A549 (cell line): ENCODE data around the gene FOXP3. TPM values are rescaled to one million over a fixed set of nuclear protein-coding genes. Genes with fewer than 3 reads are reported as not detected.

ENCODE experiments used
- ATAC-seq, 2 experiments: fragments of 200-7000 bp in 1 of 2; fragments of >200 bp in 1 of 2; cut with Nextera tagmentation in 1 of 2; cut with Tn5 transposase in 1 of 2; 3 replicates each; pipeline versions ENCODE4 v1.8.0 to v1.9.1; 2018 to 2020; ENCODE audit warnings: mild to moderate bottlenecking in 1 of 2, moderate library complexity in 1 of 2
- CTCF ChIA-PET: fragments of 300-600 bp; sonication (Branson Sonifier 250); formaldehyde crosslinking; extraction: SDS; loops from one replicate; lab custom pipeline; 2021; ENCODE audit warnings: antibody characterized with exemption, inconsistent platforms; lab: Yijun Ruan, JAX
- POLR2A ChIA-PET: fragments of 350-600 bp; formaldehyde crosslinking; extraction: SDS; loops from one replicate; lab custom pipeline; 2021; ENCODE audit warnings: antibody characterized with exemption, inconsistent platforms; lab: Yijun Ruan, JAX
- DNase-seq, 2 experiments: peaks; one replicate each; pipeline versions ENCODE4 v3.0.0 to v3.0.0-alpha.2; 2011 to 2016; ENCODE audit warnings: low read depth in 1 of 2, low spot score in 1 of 2
- FAIRE-seq: peaks from 2 replicates; lab custom pipeline; 2011; peaks lifted over from hg19 to GRCh38; lab: Jason Lieb, UNC
- H3K27ac ChIP-seq, 2 experiments: fragments of >200 bp; sonication (Bioruptor Twin); formaldehyde crosslinking; 3 replicates each; pipeline ENCODE4 v1.5.1; 2016 to 2017
- H3K4me1 ChIP-seq: fragments of >200 bp; sonication (Bioruptor Twin); formaldehyde crosslinking; 3 replicates; pipeline ENCODE4 v1.6.1; 2016
- H3K4me2 ChIP-seq: fragments of >200 bp; sonication (Bioruptor Twin); formaldehyde crosslinking; 3 replicates; pipeline ENCODE4 v1.6.1; 2016
- H3K4me3 ChIP-seq: fragments of >200 bp; sonication (Bioruptor Twin); formaldehyde crosslinking; 3 replicates; pipeline ENCODE4 v1.5.1; 2016
- H3K9me3 ChIP-seq: fragments of >200 bp; sonication (Bioruptor Twin); formaldehyde crosslinking; 3 replicates; pipeline ENCODE4 v1.6.1; 2016
- ATOH8 ChIP-seq: fragments of 250-450 bp; sonication (Bioruptor Pico); IDR thresholded peaks from 2 replicates; pipeline ENCODE4 v1.5.0; 2020; ENCODE audit warnings: low read depth, mild to moderate bottlenecking, moderate library complexity
- BHLHE40 ChIP-seq: IDR thresholded peaks from 2 replicates; pipeline ENCODE4 v1.6.1; 2012; ENCODE audit warnings: low read depth, low read length, inconsistent platforms
- CEBPB ChIP-seq, 2 experiments: fragments of >200 bp in 1 of 2; sonication (Bioruptor Twin) in 1 of 2; formaldehyde crosslinking in 1 of 2; IDR thresholded peaks; 2 replicates each; pipeline ENCODE4 v1.6.1; 2012 to 2016
- EHMT2 ChIP-seq: fragments of 200-600 bp; sonication (generic); IDR thresholded peaks from 2 replicates; pipeline ENCODE4 v1.6.1; 2016; ENCODE audit warnings: antibody characterized with exemption, low read depth, mild to moderate bottlenecking, moderate library complexity
- ELK1 ChIP-seq: fragments of 150-350 bp; IDR thresholded peaks from 2 replicates; pipeline ENCODE4 v1.6.1; 2014; ENCODE audit warnings: low read depth, mild to moderate bottlenecking, low read length
- FOSB ChIP-seq: fragments of 250-450 bp; sonication (Bioruptor Pico); IDR thresholded peaks from 2 replicates; pipeline ENCODE4 v1.5.0; 2020; ENCODE audit warnings: mild to moderate bottlenecking, moderate library complexity
- FOXS1 ChIP-seq: fragments of 250-450 bp; sonication (Bioruptor Pico); IDR thresholded peaks from 2 replicates; pipeline ENCODE4 v1.5.0; 2020; ENCODE audit warnings: mild to moderate bottlenecking, moderate library complexity
- GATA3 ChIP-seq: IDR thresholded peaks from 2 replicates; pipeline ENCODE4 v1.6.1; 2012; ENCODE audit warnings: borderline replicate concordance
- HMGXB4 ChIP-seq: fragments of 250-450 bp; sonication (Bioruptor Pico); IDR thresholded peaks from 2 replicates; pipeline ENCODE4 v1.5.0; 2021; ENCODE audit warnings: mild to moderate bottlenecking, moderate library complexity, borderline replicate concordance
- JUNB ChIP-seq: fragments of >200 bp; sonication (Bioruptor Twin); formaldehyde crosslinking; IDR thresholded peaks from 2 replicates; pipeline ENCODE4 v1.6.1; 2016
- MAX ChIP-seq: IDR thresholded peaks from 2 replicates; pipeline ENCODE4 v1.6.1; 2012
- MAZ ChIP-seq: fragments of 150-350 bp; IDR thresholded peaks from 2 replicates; pipeline ENCODE4 v1.6.1; 2014; ENCODE audit warnings: antibody characterized with exemption, low read depth, low read length, borderline replicate concordance
- PBX3 ChIP-seq: IDR thresholded peaks from 2 replicates; pipeline ENCODE4 v1.6.1; 2012
- POLR2A ChIP-seq: IDR thresholded peaks from 2 replicates; pipeline ENCODE4 v1.6.1; 2012; ENCODE audit warnings: mild to moderate bottlenecking, low read length
- POLR2AphosphoS2 ChIP-seq: conservative IDR thresholded peaks from 2 replicates; pipeline ENCODE4 v1.6.1; 2012; ENCODE audit warnings: low read length, improper control_type of control experiment, inconsistent platforms
- RFX5 ChIP-seq: fragments of 450-650 bp; IDR thresholded peaks from 2 replicates; pipeline ENCODE4 v1.7.1; 2014; ENCODE audit warnings: antibody characterized with exemption, mild to moderate bottlenecking, moderate library complexity
- SMC3 ChIP-seq: fragments of >200 bp; sonication (Bioruptor Twin); formaldehyde crosslinking; IDR thresholded peaks from 3 replicates; pipeline ENCODE4 v1.6.1; 2018; ENCODE audit warnings: inconsistent platforms
- TFCP2L1 ChIP-seq: fragments of 250-450 bp; sonication (Bioruptor Pico); IDR thresholded peaks from 2 replicates; pipeline ENCODE4 v1.5.0; 2021; ENCODE audit warnings: mild to moderate bottlenecking
- TP53 ChIP-seq: fragments of 250-450 bp; sonication (Bioruptor Pico); IDR thresholded peaks from 2 replicates; pipeline ENCODE4 v1.5.0; 2021; ENCODE audit warnings: mild to moderate bottlenecking, moderate library complexity
- ZC3H11A ChIP-seq: fragments of 450-650 bp; IDR thresholded peaks from 2 replicates; pipeline ENCODE4 v1.6.1; 2014; ENCODE audit warnings: antibody characterized with exemption, mild to moderate bottlenecking
- ZFP36 ChIP-seq: fragments of 450-650 bp; IDR thresholded peaks from 2 replicates; pipeline ENCODE4 v1.6.1; 2014; ENCODE audit warnings: borderline replicate concordance; ENCODE audit not compliant: partially characterized antibody
- WGBS: methylation state at CpG from one replicate; pipeline ENCODE4 v1.1.6; 2017; ENCODE audit errors: missing lambda C conversion rate; 5-methylcytosine and 5-hydroxymethylcytosine counted together
- polyA plus RNA-seq, 4 experiments: library from polyadenylated mRNA; depleted of rRNA in 3 of 4; stranded (reverse); fragments of >200 nt; fragmentation: RNase III in 1 of 4; extraction: RNeasy Plus Mini Kit Qiagen cat#74134 plus additional on column Dnase treatment in 1 of 4; gene quantifications; 2 replicates in 3 of 4; 3 replicates in 1 of 4; pipeline ENCODE4 v1.2.3, GENCODE V29; 2011 to 2017

Gene FOXP3
- polyA plus RNA-seq, 2 of the 4 experiments (the other 2 are of a cell fraction) = 0.04 to 0.13 TPM

GRCh38 chrX:49257074-49257790 is 7.3 kb downstream of the FOXP3 start:
- FAIRE-seq = no peak
- no peak overlapping the region for H3K4me3 ChIP-seq
- no peak overlapping the region for H3K4me2 ChIP-seq
- 68% methylated on average over 8 of the region's 14 CpGs for WGBS
- H3K27ac ChIP-seq = no peak overlapping the region
- no peak for DNase-seq
- ChIA-PET CTCF (interaction anchor here (1.0 to 1.2 kb wide), 2 partner anchors 18 to 65 kb away, joined by 3 to 4 read pairs; no protein-coding TSS in a partner anchor), POLR2A (interaction anchor here (1.0 kb wide), 1 partner anchor 66 kb away, joined by 5 read pairs; no protein-coding TSS in a partner anchor)
- TF ChIP-seq FOSB (CRISPR knock-in tag) = no peak
- TF ChIP-seq BHLHE40 = no peak
- H3K9me3 ChIP-seq = no peaks in the 10 kb centered on the region
- ATAC-seq = no peak
- no peaks in the 10 kb centered on the region for H3K4me1 ChIP-seq

GRCh38 chrX:49256268-49256995 is 8.1 kb downstream of the FOXP3 start:
- FAIRE-seq = no peak
- Histone ChIP-seq H3K4me3 (no peak overlapping the region), H3K4me1 (no peaks in the 10 kb centered on the region)
- no peak for DNase-seq
- ATAC-seq = no peak
- TF ChIP-seq GATA3 (no peak), HMGXB4 (no peak), PBX3 (no peak), ELK1 (no peak), ATOH8 (CRISPR knock-in tag) (no peak), ZFP36 (no peak), MAX (no peak), MAZ (no peak), POLR2AphosphoS2 (no peak), RFX5 (no peak), TP53 (no peak), TFCP2L1 (CRISPR knock-in tag) (no peak), FOXS1 (no peak), SMC3 (no peak), EHMT2 (no peak), ZC3H11A (no peak), CEBPB (IDR thresholded peaks at IDR 0.05) (no peak), POLR2A (no peak), JUNB (no peak)
- TF ChIP-seq, all 56 proteins: peak for 0
- POLR2A ChIA-PET = interaction anchor here (1.0 kb wide), 1 partner anchor 65 kb away, joined by 5 read pairs; no protein-coding TSS in a partner anchor
- H3K9me3 ChIP-seq = no peaks in the 10 kb centered on the region
- no peak overlapping the region for H3K4me2 ChIP-seq
- CTCF ChIA-PET = interaction anchor here (1.0 to 1.2 kb wide), 3 partner anchors 18 to 64 kb away, joined by 3 to 4 read pairs (median 3); no protein-coding TSS in a partner anchor
- 70% methylated on average over 5 of the region's 9 CpGs for WGBS
- H3K27ac ChIP-seq = no peak overlapping the region
